ENCODE data around the gene HLA-DPB1.

HLA-DPB1 gene

GRCh38 chr6:33104887-33105286, 29.1 kb downstream of the HLA-DPB1 start:
- ChIA-PET CTCF (no interaction called here), POLR2A (no interaction called here)
- TF ChIP-seq, protein P1, sequence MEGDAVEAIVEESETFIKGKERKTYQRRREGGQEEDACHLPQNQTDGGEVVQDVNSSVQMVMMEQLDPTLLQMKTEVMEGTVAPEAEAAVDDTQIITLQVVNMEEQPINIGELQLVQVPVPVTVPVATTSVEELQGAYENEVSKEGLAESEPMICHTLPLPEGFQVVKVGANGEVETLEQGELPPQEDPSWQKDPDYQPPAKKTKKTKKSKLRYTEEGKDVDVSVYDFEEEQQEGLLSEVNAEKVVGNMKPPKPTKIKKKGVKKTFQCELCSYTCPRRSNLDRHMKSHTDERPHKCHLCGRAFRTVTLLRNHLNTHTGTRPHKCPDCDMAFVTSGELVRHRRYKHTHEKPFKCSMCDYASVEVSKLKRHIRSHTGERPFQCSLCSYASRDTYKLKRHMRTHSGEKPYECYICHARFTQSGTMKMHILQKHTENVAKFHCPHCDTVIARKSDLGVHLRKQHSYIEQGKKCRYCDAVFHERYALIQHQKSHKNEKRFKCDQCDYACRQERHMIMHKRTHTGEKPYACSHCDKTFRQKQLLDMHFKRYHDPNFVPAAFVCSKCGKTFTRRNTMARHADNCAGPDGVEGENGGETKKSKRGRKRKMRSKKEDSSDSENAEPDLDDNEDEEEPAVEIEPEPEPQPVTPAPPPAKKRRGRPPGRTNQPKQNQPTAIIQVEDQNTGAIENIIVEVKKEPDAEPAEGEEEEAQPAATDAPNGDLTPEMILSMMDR (IDR thresholded peaks at IDR 0.05; ENCODE audit: control extremely low read depth, extremely low read depth, low read depth, missing control alignments): no peak
- DNase-seq (ENCODE audit: extremely low spot score): no peak

DNA sequence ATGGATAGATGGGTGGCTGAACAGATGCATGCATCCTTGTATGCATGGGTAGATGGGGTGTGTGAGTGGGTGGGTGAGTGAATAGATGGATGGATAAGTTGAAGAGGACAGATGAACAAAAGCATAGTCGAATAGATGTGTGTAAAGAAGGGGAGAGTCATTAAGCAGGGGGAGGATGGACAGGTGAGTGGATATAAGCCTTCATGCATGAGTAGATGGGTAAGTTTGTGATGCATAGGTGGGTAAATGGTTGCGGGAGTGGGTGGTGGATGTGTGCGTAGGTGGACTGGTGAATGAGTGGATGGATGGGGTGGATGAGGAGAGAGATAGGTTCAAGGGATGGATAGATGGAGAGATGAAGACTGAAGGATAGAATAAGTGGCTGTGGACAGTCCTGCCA, 29.6 kb downstream of the HLA-DPB1 start:
- CTCF ChIA-PET: no interaction called here
- TF ChIP-seq, protein P1 (IDR thresholded peaks at IDR 0.05; ENCODE audit: control extremely low read depth, extremely low read depth, low read depth, missing control alignments): no peak
- POLR2A ChIA-PET: no interaction called here

GRCh38 chr6:33105916-33106871, 30.4 kb downstream of the HLA-DPB1 start:
- DNase-seq (ENCODE audit: extremely low spot score): no peak
- TF ChIP-seq, protein P1 (IDR thresholded peaks at IDR 0.05; ENCODE audit: control extremely low read depth, extremely low read depth, low read depth, missing control alignments): no peak
- ChIA-PET POLR2A (no interaction called here), CTCF (interaction anchor here (1.0 to 2.5 kb wide), 3 partner anchors 15 to 91 kb away, joined by 3 to 8 read pairs (median 6); no protein-coding TSS in a partner anchor)

More for the DNA sequence above, 29.6 kb downstream of the HLA-DPB1 start:
- DNase-seq (ENCODE audit: extremely low spot score): no peak

DNA sequence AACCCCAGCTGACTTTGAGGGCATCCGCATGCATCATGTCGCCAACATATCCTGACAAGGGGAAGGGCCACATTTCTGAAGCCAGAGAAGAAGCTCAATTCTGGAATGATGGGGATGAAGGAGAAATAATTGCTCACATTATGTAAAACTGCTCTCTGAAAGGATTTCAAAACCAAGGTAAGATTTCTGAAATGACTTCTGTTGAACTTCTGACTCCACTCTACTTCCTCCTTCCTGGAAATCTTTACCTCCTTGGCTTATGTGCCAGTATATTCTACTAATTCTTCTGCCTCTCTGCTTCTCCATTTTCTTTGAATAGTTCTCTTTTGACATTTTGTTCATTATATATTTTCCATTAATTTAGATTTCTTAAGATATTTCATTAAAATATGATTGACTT, 31.9 kb downstream of the HLA-DPB1 start:
- no peak for DNase-seq (ENCODE audit: extremely low spot score)
- TF ChIP-seq, protein P1 (IDR thresholded peaks at IDR 0.05; ENCODE audit: control extremely low read depth, extremely low read depth, low read depth, missing control alignments): no peak
- ChIA-PET CTCF (interaction anchor here (0.7 to 2.5 kb wide), 4 partner anchors 14 to 93 kb away, joined by 3 to 8 read pairs (median 4); no protein-coding TSS in a partner anchor), POLR2A (no interaction called here)

GRCh38 chr6:33108307-33108706, 32.5 kb downstream of the HLA-DPB1 start:
- ChIA-PET POLR2A (no interaction called here), CTCF (interaction anchor here (1.7 to 2.5 kb wide), 2 partner anchors 11 to 18 kb away, joined by 4 to 8 read pairs; no protein-coding TSS in a partner anchor)
- TF ChIP-seq, protein P1 (IDR thresholded peaks at IDR 0.05; ENCODE audit: control extremely low read depth, extremely low read depth, low read depth, missing control alignments): no peak
- no peak for DNase-seq (ENCODE audit: extremely low spot score)

DNA sequence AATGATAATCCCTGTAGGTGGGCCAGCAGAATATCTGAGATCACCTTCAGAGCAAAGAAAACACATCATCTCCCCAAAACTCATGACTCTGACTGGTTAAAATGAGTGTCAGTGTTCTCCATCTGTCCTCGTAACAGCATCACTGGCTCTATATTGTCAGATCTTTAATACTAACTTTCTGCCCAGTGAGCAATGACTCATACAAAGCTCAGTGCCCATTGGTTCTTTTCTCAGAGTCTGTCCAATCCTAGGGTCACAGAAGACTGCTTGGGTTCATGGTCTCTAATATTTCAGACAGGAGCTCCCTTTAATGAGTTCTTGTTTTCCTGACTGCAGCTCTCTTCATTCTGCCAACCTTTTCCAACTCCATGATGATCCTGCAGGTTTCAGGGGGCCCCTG, 36.4 kb downstream of the HLA-DPB1 start:
- TF ChIP-seq, protein P1 (IDR thresholded peaks at IDR 0.05; ENCODE audit: control extremely low read depth, extremely low read depth, low read depth, missing control alignments): no peak
- ChIA-PET POLR2A (interaction anchor here (1.2 to 1.6 kb wide), 2 partner anchors 36 to 140 kb away, joined by 7 to 10 read pairs; partner anchors contain the start of gene HLA-DPB1), CTCF (interaction anchor here (0.8 to 2.2 kb wide), 16 partner anchors 9 to 278 kb away, joined by 3 to 17 read pairs (median 3); partner anchors contain the start of gene TAP1)
- DNase-seq (ENCODE audit: extremely low spot score): peak; percentile 83
